Kidney epithelial cell (primary cell): ENCODE measurements around the gene PIM2. TPM values are rescaled to one million over a fixed set of nuclear protein-coding genes. Genes with fewer than 3 reads are reported as not detected.

Experiments used
- DNase-seq: peaks from one replicate; pipeline ENCODE4 v3.0.0-alpha.2; 2010; ENCODE audit warnings: low read depth
- H3K27me3 ChIP-seq: 2 replicates; pipeline ENCODE4 v1.6.0; 2011; ENCODE audit warnings: low read length; ENCODE audit not compliant: control insufficient read depth, insufficient read depth
- H3K36me3 ChIP-seq: 2 replicates; pipeline ENCODE4 v1.5.1; 2011; ENCODE audit warnings: low read length; ENCODE audit not compliant: control insufficient read depth, insufficient read depth
- H3K4me3 ChIP-seq: 2 replicates; pipeline ENCODE4 v1.5.1; 2011; ENCODE audit warnings: low read depth, mild to moderate bottlenecking, control low read depth, low read length
- total RNA-seq: library from RNA; depleted of rRNA; stranded (reverse); fragments of >200 nt; gene quantifications from 2 replicates; pipeline ENCODE4 v1.2.3, GENCODE V29; 2015
- TF ChIP-seq, protein P1 (sequence below): IDR thresholded peaks from 2 replicates; pipeline ENCODE4 v1.5.1; 2011; ENCODE audit warnings: mild to moderate bottlenecking, moderate library complexity, low read length, control low read depth, inconsistent platforms; ENCODE audit not compliant: insufficient read depth, poor library complexity, severe bottlenecking

The PIM2 gene
- total RNA-seq, 1 donor from 2014 or later, result 6.8 TPM

DNA sequence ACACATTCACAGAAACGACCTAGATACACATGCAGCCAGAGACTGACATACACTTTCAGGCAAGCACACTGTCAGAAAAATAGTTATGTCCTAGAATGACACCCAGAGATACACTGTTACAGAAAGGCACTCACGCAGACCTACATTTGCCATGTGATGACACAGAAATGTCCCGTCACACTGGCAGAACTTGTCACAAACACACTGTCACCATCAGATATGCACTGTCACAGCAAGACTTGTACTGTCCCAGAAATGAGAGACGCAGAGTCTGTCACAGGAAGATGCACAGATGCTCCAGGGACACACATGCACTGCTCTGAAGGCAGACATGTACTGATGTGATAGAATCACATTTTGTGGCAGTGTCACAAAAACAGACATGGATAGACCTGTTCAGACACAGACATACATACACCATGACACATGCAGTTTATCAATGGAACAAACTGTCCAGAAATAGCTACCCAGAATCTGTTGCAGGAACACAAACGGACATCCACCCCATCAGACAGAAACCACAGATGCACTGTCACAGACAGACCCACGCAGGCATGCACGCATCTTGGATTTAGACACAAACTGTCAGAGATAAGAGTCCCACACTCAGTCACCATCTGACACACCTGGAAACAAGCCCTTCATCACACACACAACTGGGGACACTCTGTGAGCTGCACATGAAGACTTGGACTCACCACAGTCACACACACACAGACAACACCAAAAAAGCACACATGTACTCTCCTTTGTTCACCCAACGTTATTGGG lies 1.3 kb upstream of the PIM2 start:
- TF ChIP-seq, protein P1, sequence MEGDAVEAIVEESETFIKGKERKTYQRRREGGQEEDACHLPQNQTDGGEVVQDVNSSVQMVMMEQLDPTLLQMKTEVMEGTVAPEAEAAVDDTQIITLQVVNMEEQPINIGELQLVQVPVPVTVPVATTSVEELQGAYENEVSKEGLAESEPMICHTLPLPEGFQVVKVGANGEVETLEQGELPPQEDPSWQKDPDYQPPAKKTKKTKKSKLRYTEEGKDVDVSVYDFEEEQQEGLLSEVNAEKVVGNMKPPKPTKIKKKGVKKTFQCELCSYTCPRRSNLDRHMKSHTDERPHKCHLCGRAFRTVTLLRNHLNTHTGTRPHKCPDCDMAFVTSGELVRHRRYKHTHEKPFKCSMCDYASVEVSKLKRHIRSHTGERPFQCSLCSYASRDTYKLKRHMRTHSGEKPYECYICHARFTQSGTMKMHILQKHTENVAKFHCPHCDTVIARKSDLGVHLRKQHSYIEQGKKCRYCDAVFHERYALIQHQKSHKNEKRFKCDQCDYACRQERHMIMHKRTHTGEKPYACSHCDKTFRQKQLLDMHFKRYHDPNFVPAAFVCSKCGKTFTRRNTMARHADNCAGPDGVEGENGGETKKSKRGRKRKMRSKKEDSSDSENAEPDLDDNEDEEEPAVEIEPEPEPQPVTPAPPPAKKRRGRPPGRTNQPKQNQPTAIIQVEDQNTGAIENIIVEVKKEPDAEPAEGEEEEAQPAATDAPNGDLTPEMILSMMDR, result no peak
- no peak for DNase-seq

DNA sequence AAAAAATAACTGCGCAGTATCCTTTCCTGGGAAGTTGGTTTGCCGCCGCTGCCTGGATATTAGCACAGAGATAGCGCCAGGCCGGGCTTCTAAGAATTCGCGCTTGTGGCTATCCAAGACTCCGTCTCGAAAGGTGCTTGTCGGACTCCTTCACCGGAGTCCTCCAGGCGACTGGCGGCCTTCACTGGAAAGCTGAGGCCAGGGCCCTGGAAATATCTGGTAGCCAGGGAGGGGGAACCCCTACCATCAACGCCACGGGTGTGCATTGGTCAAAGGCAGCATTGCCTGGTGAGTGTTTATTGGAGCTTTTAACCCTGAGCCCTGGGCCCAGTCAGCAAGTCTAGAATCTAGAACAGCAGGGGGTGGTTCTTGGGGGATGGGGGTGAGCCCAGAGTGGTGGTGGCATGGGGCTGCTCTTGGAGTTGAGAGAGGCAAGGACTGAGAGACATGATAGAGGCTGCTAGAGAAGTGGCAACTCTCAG lies 577 bp upstream of the PIM2 start:
- TF ChIP-seq, protein P1, result no peak
- no peak for DNase-seq
- peak overlapping the region; percentile 5 for H3K4me3 ChIP-seq
- H3K36me3 ChIP-seq, result no peaks in the 10 kb centered on the region
- H3K27me3 ChIP-seq, result no peaks in the 10 kb centered on the region

More for the DNA sequence above, 1.3 kb upstream of the PIM2 start:
- Histone ChIP-seq H3K27me3 (no peaks in the 10 kb centered on the region), H3K4me3 (no peak overlapping the region), H3K36me3 (no peaks in the 10 kb centered on the region)

GRCh38 chrX:48918301-48918642 lies 552 bp downstream of the PIM2 start:
- no peak for DNase-seq
- Histone ChIP-seq H3K27me3 (no peaks in the 10 kb centered on the region), H3K4me3 (peak overlapping the region; percentile 69), H3K36me3 (no peaks in the 10 kb centered on the region)
- TF ChIP-seq, protein P1, result no peak

GRCh38 chrX:48917139-48918001 lies 1.5 kb downstream of the PIM2 start:
- Histone ChIP-seq H3K36me3 (no peaks in the 10 kb centered on the region), H3K27me3 (no peaks in the 10 kb centered on the region), H3K4me3 (peak overlapping the region; percentile 69)
- TF ChIP-seq, protein P1, result peak; percentile 88
- DNase-seq, result peak; percentile 65

DNA sequence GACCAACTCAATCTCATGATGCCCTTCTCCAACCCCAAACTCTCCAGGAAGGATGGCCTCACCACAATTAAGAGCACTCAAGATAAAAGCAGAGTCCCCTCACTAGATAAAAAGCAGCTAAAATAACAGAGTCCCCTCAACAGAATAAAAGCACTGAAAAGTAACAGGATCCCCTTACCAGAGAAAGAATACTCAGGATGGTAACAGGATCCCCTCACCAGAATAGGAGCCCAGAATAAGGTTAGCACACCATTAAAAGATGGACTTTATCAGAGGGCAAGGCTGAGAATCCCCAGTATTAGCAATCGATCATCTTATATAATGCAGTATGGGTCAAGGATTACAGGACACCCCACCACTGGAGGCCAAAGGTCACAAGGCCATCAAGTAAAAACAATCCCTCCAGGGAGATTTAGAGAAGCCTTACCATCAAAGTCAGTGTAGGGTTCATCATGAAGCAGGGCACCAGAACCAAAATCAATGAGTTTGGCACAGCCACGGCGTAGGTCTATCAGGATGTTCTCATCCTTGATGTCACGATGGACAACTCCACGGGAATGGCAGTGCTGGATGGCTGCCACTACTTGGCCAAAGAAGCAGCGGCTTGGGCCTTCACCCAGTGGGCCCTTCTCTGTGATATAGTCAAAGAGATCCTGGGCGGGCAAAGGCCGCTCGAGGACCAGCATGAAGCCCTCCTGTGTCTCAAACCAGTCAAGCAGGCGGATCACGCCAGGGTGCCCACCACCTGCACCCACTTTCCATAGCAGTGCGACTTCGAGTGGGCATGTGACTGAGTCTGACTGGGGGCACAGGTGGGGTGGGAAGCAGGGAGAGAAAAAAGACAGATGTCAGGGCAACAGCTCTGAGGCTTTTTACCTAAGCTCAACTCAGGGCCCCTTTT lies 4.0 kb downstream of the PIM2 start:
- Histone ChIP-seq H3K27me3 (no peaks in the 10 kb centered on the region), H3K36me3 (no peaks in the 10 kb centered on the region), H3K4me3 (no peak overlapping the region)
- no peak for DNase-seq
- TF ChIP-seq, protein P1, result no peak
